Measurements from ENCODE around the gene KLLN. TPM values are rescaled to one million over a fixed set of nuclear protein-coding genes. Genes with fewer than 3 reads are reported as not detected.
"Not testable (repeated sequence)": the region's sequence is repeated elsewhere in the genome, so short reads cannot be mapped to it uniquely, and the experiment has no call there.

The KLLN gene
- total RNA-seq, 1 donor from 2014 or later: 0.62 TPM

DNA sequence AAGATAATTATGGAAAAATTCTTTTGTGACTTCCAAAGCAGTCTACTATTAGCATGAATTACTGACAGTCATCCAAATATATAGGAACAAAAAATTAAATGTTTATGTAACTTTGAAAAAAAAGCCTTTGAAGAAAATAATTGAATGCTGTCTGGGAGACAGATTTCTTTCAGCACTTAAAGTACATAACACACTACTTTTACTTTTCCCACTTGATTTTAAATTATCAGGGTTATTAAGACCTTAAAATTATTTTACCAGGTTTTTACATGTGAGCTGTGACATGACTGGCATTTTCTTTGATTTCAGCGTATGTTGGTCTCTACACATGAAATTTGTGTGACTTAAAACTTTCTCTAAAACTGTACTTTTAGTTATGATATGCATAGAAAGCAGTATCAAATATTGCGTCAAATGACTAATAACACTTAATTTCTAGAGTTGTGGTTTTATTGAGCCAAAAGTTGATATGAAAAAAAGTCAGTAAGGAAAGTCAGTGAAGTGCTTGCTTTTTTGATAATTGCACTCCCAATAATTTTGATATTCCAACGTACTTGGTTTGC, 3.2 kb upstream of the KLLN start:
- no peak for DNase-seq

- no peak for DNase-seq
Measured at GRCh38 chr10:87865241-87865881, 2.0 kb upstream of the KLLN start.

DNA sequence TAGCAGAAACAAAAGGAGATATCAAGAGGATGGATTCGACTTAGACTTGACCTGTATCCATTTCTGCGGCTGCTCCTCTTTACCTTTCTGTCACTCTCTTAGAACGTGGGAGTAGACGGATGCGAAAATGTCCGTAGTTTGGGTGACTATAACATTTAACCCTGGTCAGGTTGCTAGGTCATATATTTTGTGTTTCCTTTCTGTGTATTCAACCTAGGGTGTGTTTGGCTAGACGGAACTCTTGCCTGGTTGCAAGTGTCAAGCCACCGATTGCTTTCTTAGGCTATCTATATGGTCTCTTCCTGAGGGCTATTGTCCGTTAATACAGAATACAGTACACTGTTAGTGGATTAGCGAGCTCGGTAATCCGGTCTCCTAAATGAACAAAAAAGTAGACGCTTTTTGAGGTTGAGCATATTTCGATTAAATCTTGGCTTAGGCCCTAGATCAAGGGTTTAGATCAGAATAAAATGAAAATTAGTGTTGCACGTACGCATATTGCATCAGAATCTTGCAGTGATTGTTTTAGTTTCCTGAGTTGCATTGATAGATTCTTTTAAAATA, 1.2 kb upstream of the KLLN start:
- DNase-seq: no peak

DNA sequence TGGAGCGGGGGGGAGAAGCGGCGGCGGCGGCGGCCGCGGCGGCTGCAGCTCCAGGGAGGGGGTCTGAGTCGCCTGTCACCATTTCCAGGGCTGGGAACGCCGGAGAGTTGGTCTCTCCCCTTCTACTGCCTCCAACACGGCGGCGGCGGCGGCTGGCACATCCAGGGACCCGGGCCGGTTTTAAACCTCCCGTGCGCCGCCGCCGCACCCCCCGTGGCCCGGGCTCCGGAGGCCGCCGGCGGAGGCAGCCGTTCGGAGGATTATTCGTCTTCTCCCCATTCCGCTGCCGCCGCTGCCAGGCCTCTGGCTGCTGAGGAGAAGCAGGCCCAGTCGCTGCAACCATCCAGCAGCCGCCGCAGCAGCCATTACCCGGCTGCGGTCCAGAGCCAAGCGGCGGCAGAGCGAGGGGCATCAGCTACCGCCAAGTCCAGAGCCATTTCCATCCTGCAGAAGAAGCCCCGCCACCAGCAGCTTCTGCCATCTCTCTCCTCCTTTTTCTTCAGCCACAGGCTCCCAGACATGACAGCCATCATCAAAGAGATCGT, 690 bp upstream of the KLLN start:
- not testable (repeated sequence) for DNase-seq

GRCh38 chr10:87862679-87863052, 667 bp downstream of the KLLN start:
- DNase-seq: no peak

DNA sequence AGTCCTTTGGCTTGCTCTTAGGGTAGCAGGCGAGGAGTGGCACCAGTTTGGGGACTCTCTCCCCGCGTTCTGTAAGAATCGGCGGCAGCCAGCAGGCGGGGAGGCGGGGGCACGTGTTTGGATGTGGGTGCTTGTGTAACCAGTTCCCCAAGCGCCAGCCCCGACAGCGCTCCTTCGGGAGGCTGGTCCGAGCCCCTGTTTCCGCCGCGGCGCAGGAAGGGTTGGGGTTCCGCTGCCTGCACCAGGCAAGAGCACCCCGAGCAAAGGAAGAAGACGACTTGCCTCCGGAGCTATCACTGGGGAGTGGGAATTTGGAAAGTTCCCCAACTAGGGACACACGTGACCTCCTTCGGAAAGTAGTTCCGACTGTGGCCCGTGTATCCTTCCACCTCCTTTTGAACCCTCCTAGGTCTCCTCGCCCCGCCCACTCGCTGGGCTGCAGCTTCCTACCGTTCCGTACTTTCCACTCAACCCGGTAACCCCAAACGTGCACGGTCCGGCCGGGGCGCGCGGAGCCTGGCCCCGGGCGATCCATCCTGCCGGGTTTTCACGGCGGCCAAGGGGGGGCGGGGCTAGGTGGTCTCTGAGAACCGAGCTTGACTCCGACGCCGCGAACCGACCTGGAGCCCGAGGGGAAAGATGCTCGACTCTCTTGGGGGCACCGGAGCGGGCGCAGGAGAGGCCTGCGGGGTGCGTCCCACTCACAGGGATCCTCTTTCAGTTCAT, 1.2 kb downstream of the KLLN start:
- peak; percentile 89 for DNase-seq

- no peak for DNase-seq
Measured at GRCh38 chr10:87861566-87861952, 1.8 kb downstream of the KLLN start.

DNA sequence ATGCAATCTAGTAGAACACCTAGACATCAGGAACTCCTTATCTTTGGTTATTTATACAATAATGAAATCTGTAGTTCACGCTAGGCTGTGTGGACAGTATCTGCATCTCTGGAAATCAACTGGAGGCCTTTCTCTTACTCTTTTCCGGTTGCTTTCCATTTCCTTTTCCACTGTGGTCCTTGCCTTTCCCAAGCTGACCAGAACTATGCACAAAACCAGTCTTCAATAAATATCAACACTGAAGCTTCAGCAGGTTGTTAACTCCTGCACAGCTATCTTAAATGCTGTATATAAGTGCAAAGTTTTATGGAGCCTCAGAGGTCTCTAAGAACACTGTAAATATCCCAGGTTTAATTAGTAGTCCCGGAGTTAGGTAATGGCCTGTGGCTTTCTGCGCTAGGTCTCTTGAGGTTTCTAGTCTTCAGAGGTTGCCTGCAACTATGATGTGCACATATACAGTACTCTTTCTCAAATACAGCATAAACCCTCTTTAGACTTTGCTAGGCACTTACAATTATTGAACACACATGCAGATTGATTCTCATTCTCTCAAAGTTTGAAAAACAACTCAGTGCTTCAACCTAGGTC, 2.4 kb downstream of the KLLN start:
- DNase-seq: no peak

DNA sequence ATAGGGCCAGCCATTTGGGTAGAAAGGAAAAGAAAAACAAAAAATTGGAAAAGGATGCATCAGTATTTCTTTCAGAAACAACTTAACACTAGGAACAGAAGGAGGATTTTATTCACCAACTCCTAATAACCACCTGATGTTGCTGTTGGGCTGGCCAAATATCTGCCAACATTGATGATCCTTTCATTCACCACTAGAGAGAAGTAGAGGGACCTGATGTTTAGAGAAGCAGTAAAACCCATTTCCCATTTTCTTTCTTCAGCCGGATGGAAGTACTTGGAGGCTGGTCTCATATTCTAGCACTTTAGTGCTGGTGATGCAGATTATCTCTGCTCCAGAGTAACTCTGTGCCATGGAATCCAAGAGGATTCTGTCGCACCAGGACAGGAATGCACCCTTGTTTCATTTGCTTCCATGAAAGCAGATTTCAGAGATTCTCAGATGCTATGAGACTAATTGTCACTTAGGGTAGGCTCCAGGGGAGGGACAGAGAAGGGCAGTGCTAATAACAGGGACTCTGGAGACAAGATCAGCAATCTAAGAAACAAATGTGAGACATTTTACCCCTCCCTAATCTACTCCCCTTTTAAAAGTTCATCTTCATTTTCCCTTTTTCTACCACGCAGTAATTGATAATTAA, 3.1 kb downstream of the KLLN start:
- DNase-seq: no peak

DNA sequence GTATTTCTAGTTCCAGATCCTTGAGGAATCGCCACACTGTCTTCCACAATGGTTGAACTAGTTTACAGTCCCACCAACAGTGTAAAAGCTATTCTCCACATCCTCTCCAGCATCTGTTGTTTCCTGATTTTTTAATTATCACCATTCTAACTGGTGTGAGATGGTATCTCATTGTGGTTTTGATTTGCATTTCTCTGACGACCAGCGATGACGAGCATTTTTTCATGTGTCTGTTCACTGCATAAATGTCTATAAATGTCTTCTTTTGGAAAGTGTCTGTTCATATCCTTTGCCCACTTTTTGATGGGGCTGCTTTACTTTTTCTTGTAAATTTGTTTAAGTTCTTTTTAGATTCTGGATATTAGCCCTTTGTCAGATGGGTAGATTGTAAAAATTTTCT, 7.7 kb downstream of the KLLN start:
- DNase-seq: not testable (repeated sequence)

- not testable (repeated sequence) for DNase-seq
Measured at GRCh38 chr10:87855247-87855646, 8.1 kb downstream of the KLLN start.

DNA sequence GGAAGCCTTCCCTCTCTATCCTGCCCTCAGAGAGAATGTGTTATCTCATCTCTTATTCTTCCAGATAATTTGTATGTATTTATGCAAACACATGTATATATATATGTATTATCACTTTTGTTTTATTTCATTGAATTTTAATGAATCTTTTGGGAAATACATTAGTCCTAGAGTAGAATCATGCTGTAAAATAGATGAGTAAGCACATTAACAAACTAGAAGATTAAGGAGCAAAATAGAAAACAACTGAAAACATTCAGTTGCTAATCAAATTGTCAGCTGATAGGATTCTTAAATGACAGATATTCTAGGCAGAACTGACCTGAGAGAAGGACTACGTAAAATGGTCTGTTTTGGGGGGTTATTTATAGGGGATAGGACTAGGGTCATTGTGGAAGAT, 11.2 kb downstream of the KLLN start:
- no peak for DNase-seq

GRCh38 chr10:87850742-87851205, 12.6 kb downstream of the KLLN start:
- no peak for DNase-seq

- DNase-seq: no peak
Measured at GRCh38 chr10:87849001-87849400, 14.3 kb downstream of the KLLN start.

DNA sequence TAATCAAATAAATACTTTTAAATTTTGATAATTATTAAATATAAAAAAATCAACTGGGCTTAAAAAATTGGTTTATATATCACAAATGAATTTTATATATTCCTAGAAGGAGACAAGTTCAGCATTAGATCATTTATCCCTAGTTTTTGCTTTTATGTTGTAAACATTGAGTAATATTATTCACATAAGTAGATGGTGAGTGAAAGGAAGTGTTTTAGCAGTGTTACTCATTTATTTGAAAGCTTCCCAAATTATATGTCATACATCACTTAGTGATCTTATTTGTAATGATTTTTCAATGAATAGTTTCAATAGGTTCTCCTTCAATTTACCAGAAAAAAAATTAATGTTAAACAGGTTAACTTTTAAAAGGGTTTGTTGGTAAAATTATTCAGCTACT, 15.8 kb downstream of the KLLN start:
- DNase-seq: no peak

DNA sequence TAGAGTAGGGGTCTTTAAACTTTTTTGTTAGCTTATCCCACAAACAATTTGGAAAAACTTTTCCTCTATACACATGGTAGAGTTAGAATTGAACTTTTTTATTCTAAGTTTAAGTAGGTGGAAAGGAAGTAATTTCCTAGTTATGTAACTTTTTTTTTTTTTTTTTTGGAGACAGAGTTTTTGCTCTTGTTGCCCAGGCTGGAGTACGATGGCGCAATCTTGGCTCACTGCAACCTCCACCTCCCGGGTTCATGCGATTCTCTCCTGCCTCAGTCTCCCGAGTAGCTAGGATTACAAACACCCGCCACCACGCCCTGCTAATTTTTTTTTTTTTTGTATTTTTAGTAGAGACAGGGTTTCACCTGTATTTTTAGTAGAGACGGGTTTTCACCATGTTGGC, 16.6 kb downstream of the KLLN start:
- DNase-seq: not testable (repeated sequence)

- no peak for DNase-seq
Measured at GRCh38 chr10:87846023-87846422, 17.3 kb downstream of the KLLN start.

GRCh38 chr10:87845624-87845998, 17.7 kb downstream of the KLLN start:
- no peak for DNase-seq

DNA sequence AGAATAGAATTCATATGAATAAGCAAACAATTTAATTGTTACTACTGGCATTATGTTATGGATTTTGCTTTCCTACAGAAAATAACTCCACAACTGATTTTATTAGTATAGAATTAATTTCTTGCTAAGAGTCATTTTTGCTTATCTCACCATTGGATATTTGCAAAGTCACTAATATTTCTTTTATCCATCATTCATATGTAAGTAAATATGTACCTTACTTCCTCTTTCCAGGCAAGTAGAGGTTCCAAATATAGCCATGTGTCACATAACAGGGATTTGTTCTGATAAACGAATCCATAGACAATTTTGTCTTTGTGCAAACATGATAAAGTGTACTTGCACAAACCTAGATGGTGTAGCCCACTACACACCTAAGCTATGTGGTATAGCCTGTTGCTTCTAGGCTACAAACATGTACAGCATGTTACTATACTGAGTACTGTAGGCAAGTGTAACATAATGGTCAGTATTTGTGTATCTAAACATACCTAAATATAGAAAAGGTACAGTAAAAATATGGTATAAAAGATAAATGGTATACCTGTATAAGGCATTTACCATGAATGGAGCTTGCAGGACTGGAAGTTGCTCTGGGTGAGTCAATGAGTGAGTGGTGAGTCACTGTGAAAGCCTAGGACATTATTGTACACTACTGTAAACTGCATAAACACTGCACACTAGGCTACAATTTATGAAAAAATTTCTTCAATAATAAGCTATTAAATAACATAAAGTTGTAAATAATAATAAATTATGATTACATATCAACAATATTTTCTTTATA, 18.3 kb downstream of the KLLN start:
- no peak for DNase-seq

DNA sequence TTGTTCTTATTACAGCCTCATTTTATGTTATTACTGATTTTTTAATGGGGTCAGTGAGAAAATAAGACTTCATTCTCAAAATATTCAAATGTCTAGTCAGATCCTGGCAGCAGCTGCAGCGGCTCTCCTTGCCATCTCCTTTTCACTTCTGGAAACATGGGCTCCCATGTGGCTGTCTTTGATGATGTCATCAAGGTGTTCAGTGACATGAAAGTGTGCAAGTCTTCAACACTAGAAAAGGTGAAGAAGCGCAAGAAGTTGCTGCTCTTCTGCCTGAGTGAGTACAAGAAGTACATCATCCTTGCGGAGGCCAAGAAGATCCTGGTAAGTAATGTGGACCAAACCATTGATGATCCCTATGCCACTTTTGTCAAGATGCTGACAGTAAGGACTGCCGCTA, 19.6 kb downstream of the KLLN start:
- DNase-seq: no peak

DNA sequence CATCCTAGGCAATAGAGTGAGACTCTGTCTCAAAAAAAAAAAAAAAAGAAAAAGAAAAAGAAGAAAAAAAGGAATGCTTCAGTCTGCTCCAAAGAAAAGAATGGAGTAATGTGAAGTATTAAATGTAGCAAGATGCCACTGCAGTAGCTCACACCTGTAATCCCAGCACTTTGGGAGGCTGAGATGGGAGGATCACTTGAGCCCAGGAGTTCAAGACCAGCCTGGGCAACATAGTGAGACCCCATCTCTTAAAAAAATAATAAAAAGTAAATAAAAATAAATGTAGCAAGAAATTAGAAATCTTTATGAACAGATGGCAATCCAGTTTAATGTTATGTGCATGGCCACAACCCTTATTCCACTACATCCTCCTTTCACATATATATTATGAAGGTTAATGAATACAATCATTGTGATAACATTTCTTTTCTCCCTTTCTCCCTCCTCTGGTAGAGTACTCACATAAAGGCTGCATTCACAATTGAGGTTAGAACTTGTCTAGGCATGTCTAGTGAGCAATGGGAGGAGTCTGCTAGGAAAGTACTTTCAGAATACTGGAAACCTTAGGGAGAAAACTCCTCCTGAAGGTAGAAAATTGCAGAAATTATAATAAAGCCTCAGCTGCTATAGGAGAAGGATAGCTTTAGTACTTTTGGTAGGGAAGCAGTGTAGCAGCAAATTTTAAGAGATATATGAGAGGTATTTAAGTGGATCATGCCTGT, 20.4 kb downstream of the KLLN start:
- DNase-seq: no peak

Data from occipital lobe (tissue), 2 donors.